ENCODE measurements around the gene PTPRM. TPM values are rescaled to one million over a fixed set of nuclear protein-coding genes. Genes with fewer than 3 reads are reported as not detected.

Gene PTPRM
- total and polyA plus RNA-seq, 2 of the 8 experiments (the other 6 are each of a cell fraction or from before 2014, with no cell fraction given), result 4.1 to 7.0 TPM

GRCh38 chr18:7593218-7593819 lies 26.2 kb downstream of the PTPRM start:
- no peaks in the 10 kb centered on the region for H3K79me1 ChIP-seq (ENCODE audit: low read depth, low read length)
- POLR2A ChIA-PET (ENCODE audit: partially characterized antibody), result no interaction called here
- no peaks in the 10 kb centered on the region for H3K79me2 ChIP-seq (ENCODE audit: control insufficient read depth in 1 of 2, insufficient read depth in 2 of 2, low read length in 2 of 2)
- no peak overlapping the region for H4K91ac ChIP-seq (replicated peaks; ENCODE audit: insufficient read length, low read length)
- no peaks in the 10 kb centered on the region for H3K27me3 ChIP-seq (replicated peaks in 1 of 4; ENCODE audit: control insufficient read depth in 3 of 4, extremely low read depth in 1 of 4, insufficient read depth in 3 of 4, low read length in 3 of 4)
- no peak overlapping the region for H2BK20ac ChIP-seq (ENCODE audit: low read length)
- H2BK15ac ChIP-seq (ENCODE audit: low read length), result no peak overlapping the region
- H3K27ac ChIP-seq (ENCODE audit: low read depth, low read length), result no peak overlapping the region
- no peak overlapping the region for H3K4me2 ChIP-seq (ENCODE audit: insufficient read depth in 1 of 2, low read depth in 2 of 2, low read length in 2 of 2)
- no peak overlapping the region for H3K4me3 ChIP-seq (ENCODE audit: extremely low read depth in 1 of 4, insufficient read depth in 2 of 4, low read depth in 3 of 4, low read length in 4 of 4)
- CTCF ChIA-PET (ENCODE audit: partially characterized antibody), result interaction anchor here (0.6 to 2.7 kb wide), 8 partner anchors 8 to 333 kb away, joined by 3 to 9 read pairs (median 4); partner anchors contain the start of gene PTPRM
- DNase-seq (ENCODE audit: low read depth in 1 of 2, low spot score in 2 of 2) (no peak), FAIRE-seq (no peak)
- no peak for TF ChIP-seq NRF1 (IDR thresholded peaks at IDR 0.05; ENCODE audit: low read depth, low read length)
- no peak for TF ChIP-seq POU5F1 (IDR thresholded peaks at IDR 0.05; ENCODE audit: low read depth, low read length)
- no peak for TF ChIP-seq POLR2AphosphoS5 (IDR thresholded peaks at IDR 0.05; ENCODE audit: low read depth, low read length)
- TF ChIP-seq BRCA1 (IDR thresholded peaks at IDR 0.05; ENCODE audit: low read depth, low read length), result no peak
- H3K23ac ChIP-seq (ENCODE audit: insufficient read length), result no peak overlapping the region
- no peak overlapping the region for H3K9ac ChIP-seq (replicated peaks in 1 of 4; ENCODE audit: extremely low read depth in 1 of 4, low read depth in 3 of 4, low read length in 3 of 4)
- H2BK5ac ChIP-seq (ENCODE audit: low read depth, low read length), result no peak overlapping the region
- H3K18ac ChIP-seq (ENCODE audit: extremely low read depth, low read length), result no peak overlapping the region
- H3K56ac ChIP-seq (replicated peaks; ENCODE audit: insufficient read length, low read depth, low read length), result no peak overlapping the region
- H4K5ac ChIP-seq (ENCODE audit: insufficient read length, low read depth, low read length), result no peak overlapping the region
- peaks cover 0 to 2% (median 0%) of the 10 kb centered on the region in 4 experiments; a peak in 2 of 7 replicates for H3K4me1 ChIP-seq (replicated peaks in 1 of 4; ENCODE audit: control insufficient read depth in 3 of 4, insufficient read depth in 4 of 4, low read length in 3 of 4)
- no peak overlapping the region for H3K4ac ChIP-seq (replicated peaks; ENCODE audit: insufficient read length, low read depth, low read length)
- H3K23me2 ChIP-seq (ENCODE audit: low read depth, low read length), result no peaks in the 10 kb centered on the region
- no peak overlapping the region for H2BK120ac ChIP-seq (replicated peaks; ENCODE audit: low read depth, low read length)
- no peak overlapping the region for H2AFZ ChIP-seq (ENCODE audit: low read length)
- WGBS, 2 experiments (ENCODE audit: extremely low coverage in 1 of 2, insufficient coverage in 1 of 2, insufficient read length in 1 of 2, insufficient replicate concordance in 2 of 2, low coverage in 1 of 2, low lambda C conversion rate in 2 of 2, missing lambda C conversion rate in 1 of 2), result 85% methylated on average over 5 of the region's 5 CpGs; no CpG with 5 or more reads in 1 of the 2 experiments
- H2BK12ac ChIP-seq (ENCODE audit: low read depth, low read length), result no peak overlapping the region
- H4K8ac ChIP-seq (ENCODE audit: extremely low read depth, insufficient read depth, low read length), result no peak overlapping the region
- H3K36me3 ChIP-seq (ENCODE audit: control insufficient read depth in 2 of 4, insufficient read depth in 4 of 4, low read length in 3 of 4), result no peaks in the 10 kb centered on the region
- no peak overlapping the region for H2AK5ac ChIP-seq (ENCODE audit: low read depth, low read length)
- H3K14ac ChIP-seq (ENCODE audit: insufficient read length), result no peak overlapping the region
- H3K9me3 ChIP-seq (ENCODE audit: insufficient read depth in 2 of 2, low read depth in 1 of 2, low read length in 1 of 2), result no peaks in the 10 kb centered on the region
- no peaks in the 10 kb centered on the region for H4K20me1 ChIP-seq (replicated peaks in 1 of 2; ENCODE audit: control insufficient read depth in 1 of 2, insufficient read depth in 2 of 2, low read length in 2 of 2)
